Fibroblast of skin of right quadriceps (primary cell): ENCODE results near the gene RSPO3.

Experiments used
- DNase-seq: peaks from one replicate; pipeline ENCODE4 v3.0.0-alpha.2; 2013

RSPO3 gene

GRCh38 chr6:127164565-127164964 lies 46.1 kb downstream of the RSPO3 start:
- DNase-seq, result no peak

- no peak for DNase-seq
Observed at GRCh38 chr6:127173156-127173940, 54.9 kb downstream of the RSPO3 start.

- peak; percentile 79 for DNase-seq
Observed at GRCh38 chr6:127176146-127176545, 57.7 kb downstream of the RSPO3 start.

GRCh38 chr6:127177030-127177922 lies 58.8 kb downstream of the RSPO3 start:
- DNase-seq, result peak; percentile 91

DNA sequence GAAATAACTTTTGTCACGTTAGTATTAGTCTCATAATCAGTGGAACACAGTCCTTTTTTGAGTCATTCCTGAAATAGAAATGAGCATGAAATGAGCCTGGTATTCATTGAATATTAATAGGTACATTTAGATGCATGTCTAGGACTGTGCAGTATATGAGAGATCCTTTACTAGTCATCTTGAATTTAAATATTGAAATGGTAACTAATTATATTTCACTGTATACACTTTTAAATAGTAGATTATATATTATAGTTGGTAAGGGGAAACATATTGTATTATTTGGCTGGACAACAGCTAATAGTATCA lies 59.4 kb downstream of the RSPO3 start:
- DNase-seq, result no peak

- DNase-seq, result peak; percentile 58
Observed at GRCh38 chr6:127178746-127179145, 60.3 kb downstream of the RSPO3 start.

GRCh38 chr6:127180426-127180825 lies 62.0 kb downstream of the RSPO3 start:
- peak; percentile 71 for DNase-seq

DNA sequence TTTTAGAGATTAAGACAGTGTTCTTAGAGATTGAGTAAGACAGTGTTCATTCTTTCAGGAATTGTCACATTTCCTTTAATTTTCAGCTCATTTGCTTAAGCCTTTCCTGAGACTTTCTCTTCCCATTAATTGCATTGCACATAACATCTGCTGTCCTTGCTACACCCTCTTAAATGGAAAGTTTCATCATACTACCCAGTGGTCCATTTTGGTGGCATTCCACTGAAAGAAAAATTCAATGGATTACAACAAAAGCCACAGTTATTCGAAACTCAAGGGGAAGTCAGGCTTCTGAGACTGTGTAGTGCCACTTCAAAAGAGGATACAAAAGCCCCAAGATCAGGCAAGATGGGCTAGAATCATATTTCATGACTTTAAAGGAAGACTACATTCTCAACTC lies 64.0 kb downstream of the RSPO3 start:
- DNase-seq, result peak; percentile 89

GRCh38 chr6:127185437-127185995 lies 67.0 kb downstream of the RSPO3 start:
- DNase-seq, result peak; percentile 35

DNA sequence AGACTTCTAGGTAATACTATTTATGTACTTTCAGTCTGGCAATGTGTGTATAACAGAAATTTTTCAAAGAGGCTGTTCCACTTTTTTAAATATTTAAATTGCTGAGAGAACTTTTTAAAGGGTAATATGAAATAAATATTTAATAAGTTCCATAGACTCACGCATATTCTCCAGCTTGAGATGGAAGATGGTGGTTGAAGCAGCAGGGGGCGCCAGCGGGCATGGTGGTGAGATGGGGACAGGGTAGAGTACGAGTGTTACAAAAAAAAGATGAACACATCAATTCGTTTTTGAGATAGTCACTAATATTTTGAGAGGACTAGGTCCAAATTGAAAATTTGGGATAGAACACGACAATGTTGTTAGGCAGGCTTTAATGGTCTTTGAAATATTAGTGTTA lies 68.4 kb downstream of the RSPO3 start:
- DNase-seq, result no peak

- DNase-seq, result no peak
Observed at GRCh38 chr6:127188744-127189143, 70.3 kb downstream of the RSPO3 start.

GRCh38 chr6:127190552-127190951 lies 72.1 kb downstream of the RSPO3 start:
- peak; percentile 55 for DNase-seq

- peak; percentile 65 for DNase-seq
Observed at GRCh38 chr6:127191716-127192115, 73.2 kb downstream of the RSPO3 start.

DNA sequence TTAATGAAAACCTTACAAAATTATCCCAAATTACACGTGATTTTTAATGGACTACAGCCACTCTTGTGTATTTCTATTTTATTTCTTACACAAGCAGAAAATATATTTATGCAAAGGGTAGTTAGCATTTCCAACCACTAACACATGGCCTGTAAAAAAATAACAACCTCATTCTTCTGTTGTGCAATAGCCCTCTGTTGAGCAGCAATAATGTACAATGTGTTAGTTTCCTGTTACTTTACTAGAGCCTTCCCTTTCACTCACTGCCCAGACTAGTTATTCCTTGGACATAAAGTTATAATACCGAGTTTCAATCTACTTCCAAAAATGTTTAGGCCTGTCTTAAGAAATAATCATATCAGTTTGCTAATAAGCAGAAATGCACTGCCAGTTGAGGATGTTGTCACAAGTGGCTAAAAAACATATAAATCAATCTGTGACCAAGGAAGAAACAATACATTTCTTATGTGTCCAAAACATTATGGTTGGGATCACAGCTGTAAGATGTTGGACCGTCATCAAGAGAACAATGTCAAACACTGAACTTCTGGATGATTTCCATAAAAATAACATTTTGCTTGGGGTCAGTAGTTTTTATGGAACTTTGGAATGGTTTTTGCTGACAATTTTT lies 74.6 kb downstream of the RSPO3 start:
- peak; percentile 69 for DNase-seq

GRCh38 chr6:127195833-127196232 lies 77.4 kb downstream of the RSPO3 start:
- DNase-seq, result no peak

- peak; percentile 43 for DNase-seq
Observed at GRCh38 chr6:127198549-127198948, 80.1 kb downstream of the RSPO3 start.

- DNase-seq, result no peak
Observed at GRCh38 chr6:127199470-127199869, 81.0 kb downstream of the RSPO3 start.

- DNase-seq, result no peak
Observed at GRCh38 chr6:127200114-127200513, 81.6 kb downstream of the RSPO3 start.

DNA sequence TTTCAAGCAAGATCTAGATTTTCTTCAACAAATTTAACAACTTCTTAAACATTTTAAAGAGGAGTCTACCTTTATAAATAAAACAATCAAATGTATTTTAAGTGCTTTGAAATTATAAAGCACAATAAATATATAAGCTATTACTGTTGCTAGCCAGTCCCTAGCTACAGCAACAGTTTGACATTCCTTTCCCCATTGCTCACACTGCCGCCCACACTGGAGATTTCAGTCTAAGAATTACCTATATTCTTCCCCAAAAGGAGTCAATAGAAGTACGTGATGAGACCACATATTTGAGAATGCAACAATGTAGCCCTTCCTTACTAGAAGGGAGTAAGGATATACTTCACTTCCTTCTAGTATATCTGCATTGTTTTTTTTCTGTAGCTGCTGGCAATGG lies 82.8 kb downstream of the RSPO3 start:
- DNase-seq, result peak; percentile 79

DNA sequence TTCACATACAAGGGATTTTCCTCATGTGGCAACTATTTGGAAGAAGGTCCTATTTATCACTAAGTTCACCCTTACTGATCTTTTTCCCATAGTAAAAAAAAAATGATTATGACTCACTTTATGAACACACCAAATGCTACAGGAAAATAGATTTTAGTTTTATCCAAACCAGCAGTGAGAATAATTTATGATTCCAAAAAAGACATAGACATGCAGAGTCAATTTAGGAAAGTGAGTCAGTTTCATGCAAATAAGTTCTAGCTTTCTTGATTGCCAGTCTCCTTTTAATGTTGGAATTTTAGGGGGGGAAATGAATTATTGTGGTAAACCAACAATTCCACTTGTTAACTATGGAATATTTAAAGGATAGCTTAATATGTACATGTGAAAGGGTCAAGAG lies 84.2 kb downstream of the RSPO3 start:
- peak; percentile 85 for DNase-seq

- no peak for DNase-seq
Observed at GRCh38 chr6:127204281-127204680, 85.8 kb downstream of the RSPO3 start.

- DNase-seq, result no peak
Observed at GRCh38 chr6:127205036-127205435, 86.6 kb downstream of the RSPO3 start.

DNA sequence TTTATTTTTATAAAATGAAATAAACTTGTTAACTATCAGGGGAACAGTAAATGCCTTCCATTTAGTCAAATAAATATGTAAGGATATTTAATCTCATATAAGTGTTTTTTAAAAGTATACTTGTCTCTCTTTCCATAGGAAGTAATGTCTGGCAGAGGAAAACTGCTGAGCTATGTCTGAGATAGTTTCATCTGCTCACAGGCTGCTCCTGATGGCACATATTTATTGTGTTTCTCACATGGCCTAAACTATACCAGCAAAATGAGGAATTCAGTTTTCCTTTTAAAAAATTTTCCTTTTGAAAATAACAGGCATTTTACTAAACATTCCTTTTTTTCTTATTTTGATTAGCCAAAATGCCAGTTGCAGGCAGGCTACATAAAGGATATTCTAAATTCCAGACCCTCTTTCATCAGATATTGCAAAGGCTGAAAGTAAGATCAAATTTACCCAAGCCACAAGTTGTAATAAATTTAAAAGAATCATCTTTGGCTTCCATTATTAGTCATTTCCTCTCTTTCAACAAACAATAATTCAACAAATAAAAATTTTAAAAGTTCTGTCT lies 88.1 kb downstream of the RSPO3 start:
- peak; percentile 52 for DNase-seq
